GM12878 (cell line): ENCODE results near the gene STAG2. TPM values are rescaled to one million over a fixed set of nuclear protein-coding genes. Genes with fewer than 3 reads are reported as not detected.

ENCODE experiments used
- ATAC-seq: fragments of 200-7000 bp; cut with Tn5 transposase; 3 replicates; pipeline ENCODE4 v1.9.1; 2020; ENCODE audit warnings: mild to moderate bottlenecking, moderate library complexity
- BruUV-seq: library from RNA; stranded (reverse); fragments of 400-500 nt; replicated peaks from 2 replicates; lab custom pipeline; 2021; lab: Mats Ljungman, UMichigan
- CTCF ChIA-PET: fragments of 300-600 bp; sonication (Branson Sonifier 250); formaldehyde crosslinking; extraction: SDS; loops from one replicate; lab custom pipeline; 2021; ENCODE audit warnings: inconsistent platforms; lab: Yijun Ruan, JAX
- POLR2A ChIA-PET: fragments of 350-600 bp; formaldehyde crosslinking; extraction: SDS; loops from one replicate; lab custom pipeline; 2021; ENCODE audit warnings: inconsistent platforms; lab: Charles Lee
- RAD21 ChIA-PET: fragments of 300-600 bp; sonication (Branson Sonifier 250); formaldehyde crosslinking; loops from one replicate; lab custom pipeline; 2023; ENCODE audit warnings: antibody characterized with exemption; ENCODE audit not compliant: unreplicated experiment; lab: Charles Lee
- SMC1A ChIA-PET: fragments of 300-600 bp; sonication (Branson Sonifier 250); formaldehyde crosslinking; loops from one replicate; lab custom pipeline; 2023; ENCODE audit not compliant: unreplicated experiment, uncharacterized antibody; lab: Charles Lee
- DNase-seq: peaks from one replicate; pipeline ENCODE4 v3.0.0-alpha.2; 2011; ENCODE audit warnings: low read depth, low spot score
- FAIRE-seq: peaks from 3 replicates; lab custom pipeline; 2011; peaks lifted over from hg19 to GRCh38; lab: Jason Lieb, UNC
- H2AFZ ChIP-seq: 2 replicates; pipeline ENCODE4 v1.6.0; 2011; ENCODE audit warnings: low read depth, low read length, control low read depth; ENCODE audit not compliant: control insufficient read depth
- H3K27ac ChIP-seq: 2 replicates; pipeline ENCODE4 v1.5.1; 2011; ENCODE audit warnings: control low read depth; ENCODE audit not compliant: control insufficient read depth, insufficient read depth
- H3K27me3 ChIP-seq, 2 experiments: replicated peaks in 1 of 2; 2 replicates each; pipeline versions ENCODE4 v1.6.0 to v1.6.1; 2011; ENCODE audit warnings: low read length in 1 of 2; ENCODE audit not compliant: control insufficient read depth in 2 of 2, insufficient read depth in 2 of 2
- H3K36me3 ChIP-seq, 2 experiments: 2 replicates each; pipeline ENCODE4 v1.5.1; 2011; ENCODE audit warnings: low read length in 1 of 2; ENCODE audit not compliant: control insufficient read depth in 2 of 2, insufficient read depth in 2 of 2
- H3K4me1 ChIP-seq: 2 replicates; pipeline ENCODE4 v1.6.1; 2011; ENCODE audit warnings: mild to moderate bottlenecking, low read length, moderate library complexity, mixed read lengths; ENCODE audit not compliant: control insufficient read depth, insufficient read depth
- H3K4me2 ChIP-seq: 2 replicates; pipeline ENCODE4 v1.6.0; 2011; ENCODE audit warnings: control low read depth; ENCODE audit not compliant: control insufficient read depth, insufficient read depth
- H3K4me3 ChIP-seq: fragments of 200-600 bp; sonication (generic); 2 replicates; pipeline ENCODE4 v1.5.1; 2016
- H3K79me2 ChIP-seq: 2 replicates; pipeline ENCODE4 v1.6.0; 2011; ENCODE audit warnings: low read length; ENCODE audit not compliant: control insufficient read depth, insufficient read depth
- H3K9ac ChIP-seq: 2 replicates; pipeline ENCODE4 v1.8.0; 2011; ENCODE audit warnings: low read length, control low read depth, mixed read lengths; ENCODE audit not compliant: control insufficient read depth, insufficient read depth
- H3K9me3 ChIP-seq: replicated peaks from 3 replicates; pipeline ENCODE4 v1.5.1; 2011; ENCODE audit warnings: mild to moderate bottlenecking, low read length; ENCODE audit not compliant: control insufficient read depth, insufficient read depth
- H4K20me1 ChIP-seq: 2 replicates; pipeline ENCODE4 v1.6.0; 2011; ENCODE audit not compliant: control insufficient read depth, insufficient read depth
- CEBPB ChIP-seq, 2 experiments: fragments of 150-350 bp in 1 of 2; IDR thresholded peaks; 2 replicates each; pipeline ENCODE4 v1.6.1; 2012 to 2014; ENCODE audit warnings: low read depth in 2 of 2, low read length in 2 of 2, borderline replicate concordance in 1 of 2, inconsistent platforms in 1 of 2
- CTCF ChIP-seq, 3 experiments: IDR thresholded peaks in 2 of 3; conservative IDR thresholded peaks in 1 of 3; 2 replicates each; pipeline ENCODE4 v1.5.1; 2011; ENCODE audit warnings: low read depth in 3 of 3, low read length in 3 of 3, mild to moderate bottlenecking in 3 of 3, control low read depth in 2 of 3, moderate library complexity in 2 of 3, inconsistent platforms in 1 of 3, mixed read lengths in 1 of 3; ENCODE audit not compliant: control insufficient read depth in 2 of 3, insufficient read depth in 1 of 3; ENCODE audit errors: extremely low read depth in 1 of 3
- FOXK2 ChIP-seq: fragments of 450-650 bp; IDR thresholded peaks from 2 replicates; pipeline ENCODE4 v1.6.1; 2017; ENCODE audit warnings: mild to moderate bottlenecking, moderate library complexity
- RAD21 ChIP-seq: IDR thresholded peaks from 2 replicates; pipeline ENCODE4 v1.6.1; 2011; ENCODE audit warnings: mild to moderate bottlenecking, low read depth, low read length, moderate library complexity; ENCODE audit not compliant: insufficient read depth
- TAF1 ChIP-seq: IDR thresholded peaks from 2 replicates; pipeline ENCODE4 v1.6.1; 2011; ENCODE audit warnings: mild to moderate bottlenecking, low read depth, low read length, borderline replicate concordance
- USF2 ChIP-seq: IDR thresholded peaks from 2 replicates; pipeline ENCODE4 v1.6.1; 2011; ENCODE audit warnings: low read depth, low read length, improper control_type of control experiment, borderline replicate concordance
- ZNF207 ChIP-seq: fragments of 450-650 bp; IDR thresholded peaks from 2 replicates; pipeline ENCODE4 v1.6.1; 2014; ENCODE audit warnings: antibody characterized with exemption, mild to moderate bottlenecking, borderline replicate concordance
- ZNF274 ChIP-seq: IDR thresholded peaks from one replicate; pipeline ENCODE4 v1.8.0; 2011; ENCODE audit not compliant: insufficient read length, insufficient read depth
- WGBS: methylation state at CpG from one replicate; pipeline ENCODE4 v1.1.6; 2016; ENCODE audit warnings: low lambda C conversion rate; ENCODE audit not compliant: insufficient replicate concordance, insufficient coverage; ENCODE audit errors: missing lambda C conversion rate; 5-methylcytosine and 5-hydroxymethylcytosine counted together
- in situ Hi-C: fragments of 300-500 bp; cut with MboI; formaldehyde crosslinking; loops from 9 replicates; pipeline ENCODE4 v1.14.3; 2018; ENCODE audit warnings: mixed read lengths
- intact Hi-C: fragments of 100-400 bp; cut with micrococcal nuclease; formaldehyde crosslinking; loops from one replicate; pipeline ENCODE4 v1.14.2; 2022; ENCODE audit not compliant: unreplicated experiment
- polyA plus RNA-seq, 11 experiments: library from polyadenylated mRNA; depleted of rRNA in 4 of 11; unstranded in 6 of 11; stranded (reverse) in 5 of 11; fragments of >200 nt; fragmentation: Nextera tagmentation in 4 of 11; fragmentation: Illumina TruSeq in 1 of 11; extraction: Ambion mirVana in 4 of 11; extraction: Trizol in 1 of 11; gene quantifications; 1 replicate in 1 of 11; 2 replicates in 10 of 11; pipeline versions ENCODE4 v1.2.1 to v1.2.3, GENCODE V29; 2011 to 2016; ENCODE audit warnings: inconsistent platforms in 2 of 11, missing spikeins in 2 of 11, low read depth in 1 of 11
- total RNA-seq, 4 experiments: library from RNA; depleted of rRNA in 3 of 4; stranded (reverse); fragments of >200 nt in 3 of 4; fragmentation: Illumina TruSeq in 1 of 4; extraction: Trizol in 1 of 4; gene quantifications; 2 replicates each; pipeline versions ENCODE4 v1.2.1 to v1.2.3, GENCODE V29; 2013 to 2021

The STAG2 gene
- total and polyA plus RNA-seq, 10 of the 15 experiments (the other 5 are each of a cell fraction or from before 2014, with no cell fraction given) = 26.9 to 84.2 (median 46.7) TPM

- intact Hi-C loops = loop anchor here (5.0 kb wide), 1 partner anchor 56 kb away; the partner anchor contains the start of gene STAG2
- no peak for ATAC-seq
- Histone ChIP-seq H3K4me3 (no peak overlapping the region), H2AFZ (no peak overlapping the region)
- POLR2A ChIA-PET = interaction anchor here (1.3 kb wide), 1 partner anchor 33 kb away, joined by 3 read pairs; no protein-coding TSS in a partner anchor
- TF ChIP-seq RAD21 (peak; percentile 34; the same call in 1 of the 2 replicates), CTCF (IDR thresholded peaks at IDR 0.05 in 2 of 3, conservative IDR thresholded peaks at IDR 0.05 in 1 of 3; ENCODE audit: control insufficient read depth in 2 of 3, extremely low read depth in 1 of 3, insufficient read depth in 1 of 3, low read depth in 3 of 3, low read length in 3 of 3) (peak in 1 of 3 experiments; percentile 17; a peak in 1 of 6 replicates), FOXK2 (no peak), USF2 (no peak), ZNF207 (no peak), TAF1 (no peak), CEBPB (IDR thresholded peaks at IDR 0.05; ENCODE audit: borderline replicate concordance in 1 of 2, low read depth in 2 of 2, low read length in 2 of 2) (no peak), ZNF274 (no peak)
- TF ChIP-seq, all 136 proteins: peak for 2
- Histone ChIP-seq H3K4me1 (no peaks in the 10 kb centered on the region), H3K27ac (no peak overlapping the region), H3K9me3 (no peaks in the 10 kb centered on the region), H3K79me2 (peaks cover 52% of the 10 kb centered on the region), H3K9ac (no peak overlapping the region), H3K27me3 (no peaks in the 10 kb centered on the region), H3K4me2 (no peak overlapping the region), H3K36me3 (no peaks in the 10 kb centered on the region), H4K20me1 (no peaks in the 10 kb centered on the region; the same call in 1 of the 2 replicates)
- in situ Hi-C loops = no loop called here
- FAIRE-seq (no peak), DNase-seq (no peak)
- ChIA-PET RAD21 (interaction anchor here (1.0 to 2.4 kb wide), 4 partner anchors 8 to 188 kb away, joined by 3 to 9 read pairs (median 4); no protein-coding TSS in a partner anchor), SMC1A (interaction anchor here (0.8 to 1.6 kb wide), 11 partner anchors 9 to 134 kb away, joined by 3 to 6 read pairs (median 3); no protein-coding TSS in a partner anchor), CTCF (interaction anchor here (0.8 to 2.4 kb wide), 8 partner anchors 9 to 815 kb away, joined by 3 to 6 read pairs (median 3); no protein-coding TSS in a partner anchor)
- no TSS peak for BruUV-seq
- 4% methylated on average over 1 of the region's 1 CpG for WGBS
Observed at GRCh38 chrX:124018023-124018422, 56.5 kb downstream of the STAG2 start.
